ENCODE measurements around the gene PRAME.
"Not testable (repeated sequence)": the region's sequence is repeated elsewhere in the genome, so short reads cannot be mapped to it uniquely, and the experiment has no call there.

The PRAME gene

DNA sequence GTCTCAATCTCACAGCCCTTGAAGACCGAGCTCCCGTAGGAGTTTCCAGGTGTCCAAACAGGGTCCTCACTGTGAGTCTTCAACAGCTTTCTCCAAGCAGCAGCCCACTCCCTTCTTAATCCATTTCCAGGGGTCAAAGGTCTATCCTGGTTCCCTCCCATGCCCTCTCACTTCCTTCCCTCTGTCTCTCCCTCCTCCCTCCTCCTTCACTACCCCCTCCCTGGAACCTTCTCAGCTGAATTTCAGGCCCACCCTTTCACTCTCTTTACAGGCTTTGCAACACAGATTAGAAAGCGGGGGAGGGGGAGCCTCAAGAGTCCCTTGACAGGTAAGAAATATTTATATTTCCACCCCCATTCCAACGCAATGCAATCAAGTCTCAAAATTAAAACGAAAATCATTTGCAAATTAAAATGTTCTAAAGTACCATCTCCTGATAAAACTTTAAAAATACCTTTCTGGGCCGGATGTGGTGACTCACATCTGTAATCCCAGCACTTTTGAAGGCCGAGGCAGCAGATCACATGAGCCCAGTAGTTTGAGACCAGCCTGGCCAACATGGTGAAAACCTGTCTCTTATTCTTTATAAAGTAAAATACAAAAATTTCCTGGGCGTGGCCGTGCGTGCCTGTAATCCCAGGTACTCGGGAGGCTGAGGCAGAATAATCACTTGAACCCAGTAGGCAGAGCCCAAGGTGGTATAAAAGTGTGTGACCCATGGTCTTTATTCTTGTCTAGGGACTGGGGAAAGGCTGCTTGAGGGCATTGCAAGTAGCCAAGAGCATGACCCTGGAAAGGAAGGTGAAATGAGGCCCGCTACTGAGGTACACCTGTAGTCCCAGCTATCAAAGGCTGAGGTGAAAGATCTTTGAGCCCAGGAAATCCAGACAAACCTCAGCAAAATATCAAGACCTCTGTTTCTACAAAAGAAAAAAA is 38.1 kb downstream of the PRAME start:
- no peak for DNase-seq

DNA sequence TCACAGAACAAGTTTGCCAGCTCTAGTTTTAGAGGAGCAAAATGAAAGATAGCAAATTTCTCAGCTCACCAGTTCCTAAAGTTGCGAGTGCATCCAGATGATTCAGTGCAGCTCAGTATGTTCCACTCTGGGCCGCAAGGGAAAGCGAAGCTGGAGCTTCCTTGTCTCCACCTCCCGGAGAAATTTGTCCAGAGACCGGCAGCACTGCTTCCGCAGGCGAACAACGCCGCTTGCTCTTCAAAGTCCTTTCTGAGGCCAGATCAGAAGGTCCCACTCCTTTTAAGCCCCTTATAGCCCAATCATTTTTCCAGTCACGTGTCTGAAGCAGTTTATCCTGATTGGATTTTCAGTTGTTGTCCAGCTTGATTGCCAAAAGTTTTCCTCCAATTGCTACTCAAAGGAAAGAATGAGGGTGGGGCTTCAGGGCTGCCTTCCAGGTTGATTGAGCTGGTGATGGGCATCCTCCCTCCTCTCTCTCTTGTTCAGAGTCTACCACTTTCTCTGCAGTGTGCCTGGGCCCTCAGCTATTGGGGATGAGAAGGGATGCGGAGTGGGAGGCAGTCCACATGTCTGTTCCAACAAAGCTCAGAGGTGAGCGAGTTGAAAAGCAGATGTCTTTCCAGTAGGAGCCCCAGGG is 38.9 kb downstream of the PRAME start, which contains the start of gene ZNF280A:
ZNF280A (minus strand) TSS at position 251 of the 637 bp plus-strand sequence. CDS start 4,640 bp downstream, outside the sequence.
- DNase-seq, result no peak

GRCh38 chr22:22519591-22519990 is 39.5 kb downstream of the PRAME start:
- DNase-seq, result no peak

- no peak for DNase-seq
Observed at GRCh38 chr22:22516992-22517391, 42.1 kb downstream of the PRAME start.

DNA sequence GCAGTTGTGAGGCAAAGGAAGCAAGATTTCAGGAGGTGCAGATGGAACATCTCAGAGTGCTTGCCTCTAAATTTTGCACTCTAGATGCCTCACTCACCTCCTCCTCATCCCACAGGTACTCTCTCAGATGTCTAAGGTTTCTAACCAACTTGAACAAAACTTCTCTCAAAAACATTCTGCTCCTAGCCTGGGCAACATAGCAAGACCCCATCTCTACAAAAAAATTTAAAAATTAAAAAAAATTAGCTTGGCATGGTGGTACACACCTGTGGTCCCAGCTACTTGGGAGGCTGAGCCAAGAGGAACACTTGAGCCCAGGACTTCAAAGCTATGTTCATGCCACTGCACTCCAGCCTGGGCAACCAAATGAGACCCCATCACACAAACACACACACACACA is 43.2 kb downstream of the PRAME start:
- DNase-seq, result no peak

DNA sequence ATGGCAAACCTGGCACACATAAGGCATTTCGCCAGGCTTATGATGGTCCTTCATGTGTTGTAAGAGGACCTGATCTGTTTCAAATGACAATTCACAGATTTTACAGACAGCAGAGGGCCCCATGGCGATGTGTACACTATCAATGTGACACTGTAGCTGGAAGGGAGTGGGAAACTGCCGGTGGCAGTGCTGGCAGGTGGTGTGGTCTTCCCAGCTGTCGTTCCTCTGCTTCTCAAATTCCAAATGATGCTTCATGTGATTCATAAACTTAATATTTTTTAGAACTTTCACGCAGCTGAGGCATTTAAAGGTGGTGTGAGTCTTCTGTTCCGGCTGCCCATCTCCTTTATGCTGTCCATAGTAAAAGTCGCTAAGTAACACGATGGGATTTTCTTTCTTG is 44.6 kb downstream of the PRAME start:
- DNase-seq, result not testable (repeated sequence)

DNA sequence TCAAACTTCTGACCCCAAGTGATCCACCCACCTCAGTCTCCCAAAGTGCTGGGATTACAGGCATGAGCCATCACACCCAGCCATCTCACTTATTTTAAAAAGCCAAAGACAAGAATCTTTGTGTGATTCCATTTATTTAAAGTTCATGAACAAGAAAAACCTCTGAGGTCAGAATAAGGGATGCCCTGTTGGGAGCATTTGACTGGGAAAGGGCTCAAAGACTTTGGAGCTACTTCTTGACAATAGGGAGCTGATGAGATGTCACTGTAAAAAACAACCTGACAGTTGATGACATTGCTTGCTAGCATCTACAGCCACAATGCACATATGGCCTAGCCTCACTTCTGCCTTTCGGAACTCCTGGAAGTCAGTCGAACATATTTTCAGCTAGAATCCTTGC is 45.4 kb downstream of the PRAME start:
- no peak for DNase-seq

- no peak for DNase-seq
Observed at GRCh38 chr22:22512951-22513350, 46.1 kb downstream of the PRAME start.

DNA sequence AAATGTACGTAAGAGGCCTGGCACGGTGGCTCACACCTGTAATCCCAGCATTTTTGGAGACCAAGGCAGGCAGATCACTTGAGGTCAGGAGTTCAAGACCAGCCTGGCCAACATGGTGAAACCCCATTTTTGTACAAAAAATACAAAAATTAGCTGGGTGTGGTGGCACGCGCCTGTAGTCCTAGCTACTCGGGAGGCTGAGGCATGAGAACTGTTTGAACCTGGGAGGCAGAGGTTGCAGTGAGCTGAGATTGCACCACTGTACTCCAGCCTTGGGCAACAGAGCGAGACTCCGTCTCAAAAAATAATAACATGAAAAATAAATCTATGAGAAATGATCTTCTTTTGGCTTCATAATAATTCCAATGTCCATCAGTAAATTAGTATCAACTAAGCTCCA is 48.2 kb downstream of the PRAME start:
- DNase-seq, result not testable (repeated sequence)

DNA sequence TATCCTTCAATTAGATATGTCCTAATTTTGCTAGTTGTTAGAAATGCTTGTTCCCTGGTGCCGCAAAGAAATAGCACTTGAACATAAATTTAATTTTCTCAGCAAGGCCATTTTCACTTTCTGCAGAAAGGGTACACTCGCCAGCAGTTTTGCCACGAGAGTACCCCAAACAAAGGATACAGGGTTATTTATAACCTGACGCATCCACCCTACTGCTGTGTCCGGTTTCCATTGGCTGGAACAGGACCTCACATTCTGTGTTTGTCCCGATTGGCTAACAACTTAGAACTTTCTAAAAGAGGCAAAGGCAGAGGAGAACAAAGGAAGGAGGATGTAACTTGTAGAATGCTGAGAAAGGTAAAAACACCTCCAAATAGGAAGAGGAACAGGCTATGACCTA is 49.2 kb downstream of the PRAME start:
- DNase-seq, result not testable (repeated sequence)

DNA sequence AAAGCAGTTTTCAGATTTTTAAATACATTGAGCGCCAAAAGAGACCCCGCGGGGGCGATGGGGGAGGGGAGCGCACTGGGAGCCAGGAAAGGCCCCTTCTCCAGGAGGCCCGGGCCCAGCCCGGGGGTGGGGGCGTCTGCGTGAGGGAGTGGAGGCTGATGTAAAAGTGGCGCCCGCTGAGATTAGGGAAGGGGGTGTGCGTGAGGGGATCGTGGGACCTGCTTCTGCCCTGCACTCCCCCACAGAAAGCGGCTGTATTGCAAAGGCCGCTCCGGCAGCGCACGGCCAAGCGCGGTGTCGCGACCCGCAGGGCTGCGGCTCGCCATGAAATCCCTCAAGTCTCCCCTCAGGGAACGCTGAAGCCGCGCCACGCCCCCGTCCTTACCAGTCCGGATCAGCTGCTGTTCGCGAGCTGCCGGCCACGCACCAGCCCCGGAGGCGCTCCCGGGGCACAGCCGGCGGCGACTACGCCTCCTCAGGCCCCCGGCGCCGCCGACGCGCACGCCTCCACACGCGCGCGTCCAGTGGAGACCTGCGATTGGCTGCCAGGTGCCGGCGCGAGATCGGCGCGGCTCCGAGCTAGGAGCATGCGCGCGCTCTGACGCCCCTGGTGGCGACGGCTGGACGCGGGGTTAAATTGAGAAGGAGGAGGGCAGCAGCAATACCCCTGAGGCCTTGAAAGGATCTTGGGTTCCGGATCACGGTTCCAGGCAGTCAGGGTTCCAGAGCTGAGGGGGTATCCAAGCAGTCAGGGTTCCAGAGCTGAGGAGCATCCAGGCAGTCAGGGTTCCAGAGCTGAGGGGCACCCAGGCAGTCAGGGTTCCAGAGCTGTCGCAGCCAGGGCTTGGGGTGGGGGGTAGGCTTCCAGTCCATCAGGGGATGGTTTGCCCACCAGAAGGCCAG is 50.5 kb downstream of the PRAME start, which contains the start of gene ZNF280B:
ZNF280B (minus strand) TSS at position 469 of the 903 bp plus-strand sequence. CDS start 19,344 bp downstream, outside the sequence.
- DNase-seq, result peak; percentile 79

- DNase-seq, result no peak
Observed at GRCh38 chr22:22507743-22508273, 51.3 kb downstream of the PRAME start.

DNA sequence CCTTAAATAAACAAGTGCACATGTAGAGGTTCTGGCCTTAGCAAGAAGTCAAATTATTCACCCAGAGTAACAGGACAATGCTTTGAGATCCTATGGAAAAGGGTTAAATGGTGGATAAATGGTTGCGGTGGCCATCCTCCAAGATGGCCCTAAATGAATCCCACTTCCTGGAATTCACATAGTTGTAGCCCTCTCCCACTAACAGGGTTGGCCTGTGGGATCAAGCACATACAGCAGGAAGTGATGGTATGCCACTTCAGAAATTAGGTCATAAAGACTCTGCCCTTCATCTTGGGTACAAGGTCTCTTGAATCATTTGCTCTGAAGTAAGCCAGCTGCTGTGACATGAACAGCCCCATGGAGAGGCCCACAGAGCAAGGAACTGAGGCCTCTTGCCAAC is 52.3 kb downstream of the PRAME start:
- no peak for DNase-seq

DNA sequence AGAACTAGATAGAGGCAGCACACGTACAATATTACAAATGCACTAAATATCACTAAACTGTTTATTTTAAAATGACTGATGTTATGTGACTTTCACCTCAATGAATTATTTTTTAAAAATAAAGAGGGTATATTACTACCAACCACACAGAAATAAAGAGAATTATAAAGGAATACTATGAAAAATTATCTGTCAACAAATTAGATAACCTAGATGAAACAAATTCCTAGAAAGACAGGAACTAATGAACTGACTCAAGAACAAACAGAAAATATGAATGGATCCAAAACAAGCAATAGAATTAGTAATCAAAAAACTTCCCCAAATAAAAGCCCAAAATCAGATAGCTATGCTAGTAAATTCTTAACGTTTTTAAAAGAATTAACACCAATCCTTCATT is 60.8 kb downstream of the PRAME start:
- no peak for DNase-seq
